NB4 (cell line): ENCODE data around the gene ADGRE1.

Experiments
- DNase-seq: peaks from one replicate; pipeline ENCODE4 v3.0.0; 2010; ENCODE audit warnings: low read depth
- H3K4me3 ChIP-seq: one replicate; pipeline ENCODE4 v1.5.1; 2011; ENCODE audit warnings: mild to moderate bottlenecking, low read depth, low read length, moderate library complexity
- CTCF ChIP-seq: IDR thresholded peaks from one replicate; pipeline ENCODE4 v1.5.1; 2012; ENCODE audit warnings: low read depth, low read length
- MAX ChIP-seq: IDR thresholded peaks from 2 replicates; pipeline ENCODE4 v1.6.1; 2011; ENCODE audit warnings: low read depth, low read length
- MYC ChIP-seq: IDR thresholded peaks from 2 replicates; pipeline ENCODE4 v1.6.1; 2011; ENCODE audit warnings: low read depth, low read length
- POLR2A ChIP-seq: IDR thresholded peaks from 2 replicates; pipeline ENCODE4 v1.6.1; 2011; ENCODE audit warnings: mild to moderate bottlenecking; ENCODE audit not compliant: insufficient read length; ENCODE audit errors: extremely low read depth

Gene ADGRE1

GRCh38 chr19:6906559-6907060, 19.2 kb downstream of the ADGRE1 start:
- no peak for DNase-seq
- H3K4me3 ChIP-seq = no peak overlapping the region
- TF ChIP-seq MYC = no peak
- TF ChIP-seq POLR2A = no peak
- no peak for TF ChIP-seq MAX

GRCh38 chr19:6911523-6911922, 24.1 kb downstream of the ADGRE1 start:
- no peak overlapping the region for H3K4me3 ChIP-seq
- TF ChIP-seq CTCF (no peak), POLR2A (no peak), MAX (no peak), MYC (no peak)
- DNase-seq = no peak

- DNase-seq = no peak
- no peak overlapping the region for H3K4me3 ChIP-seq
- TF ChIP-seq CTCF = no peak
Observed at GRCh38 chr19:6914321-6914720, 26.9 kb downstream of the ADGRE1 start.

GRCh38 chr19:6916952-6917351, 29.6 kb downstream of the ADGRE1 start:
- TF ChIP-seq MYC = no peak
- no peak for TF ChIP-seq MAX
- no peak for TF ChIP-seq CTCF
- no peak for TF ChIP-seq POLR2A
- H3K4me3 ChIP-seq = no peak overlapping the region
- DNase-seq = no peak

GRCh38 chr19:6925386-6925785, 38.0 kb downstream of the ADGRE1 start:
- TF ChIP-seq MYC = no peak
- no peak for TF ChIP-seq CTCF
- no peak for TF ChIP-seq POLR2A
- no peak for TF ChIP-seq MAX
- H3K4me3 ChIP-seq = no peak overlapping the region
- peak; percentile 22 for DNase-seq

- DNase-seq = peak; percentile 11
- no peak overlapping the region for H3K4me3 ChIP-seq
Observed at GRCh38 chr19:6925801-6926751, 38.7 kb downstream of the ADGRE1 start.

More at GRCh38 chr19:6925801-6926751, 38.7 kb downstream of the ADGRE1 start:
- no peak for TF ChIP-seq MAX
- TF ChIP-seq CTCF = peak; percentile 19
- TF ChIP-seq POLR2A = no peak
